Nucleus accumbens (tissue), 56 donors: Measurements from ENCODE around the gene FRMD5.

Experiments used
- DNase-seq, 56 donors: peaks; one replicate each; lab custom pipeline; 2025; lab: John Stamatoyannopoulos, UW

Gene FRMD5

GRCh38 chr15:43824302-43825246 lies 370.5 kb downstream of the FRMD5 start, which contains the start of gene MFAP1:
Gene MFAP1, minus strand, starts transcription at chr15:43824690. Its CDS starts 121 bp downstream, at chr15:43824569.
- peak; percentile 29 to 97 (median 90) for DNase-seq

- DNase-seq = no peak
Observed at GRCh38 chr15:43821505-43821904, 373.6 kb downstream of the FRMD5 start.
